ENCODE measurements around the gene ATG10.

ATG10 gene

GRCh38 chr5:82168294-82168693, 196.5 kb downstream of the ATG10 start:
- ChIA-PET POLR2A (no interaction called here), CTCF (interaction anchor here (1.1 to 2.3 kb wide), 6 partner anchors 8 to 464 kb away, joined by 3 to 9 read pairs (median 4); no protein-coding TSS in a partner anchor)
- no peak for DNase-seq (ENCODE audit: extremely low spot score)
- no peak for TF ChIP-seq CTCF (IDR thresholded peaks at IDR 0.05; ENCODE audit: control extremely low read depth, extremely low read depth, low read depth, missing control alignments)

- CTCF ChIA-PET, result interaction anchor here (0.9 to 1.4 kb wide), 2 partner anchors 22 to 56 kb away, joined by 3 to 4 read pairs; no protein-coding TSS in a partner anchor
- peak; percentile 10 for DNase-seq (ENCODE audit: extremely low spot score)
- POLR2A ChIA-PET, result no interaction called here
- TF ChIP-seq CTCF (IDR thresholded peaks at IDR 0.05; ENCODE audit: control extremely low read depth, extremely low read depth, low read depth, missing control alignments), result no peak
Measured at GRCh38 chr5:82169892-82170291, 198.1 kb downstream of the ATG10 start.

- POLR2A ChIA-PET, result no interaction called here
- peak; percentile 66 for TF ChIP-seq CTCF (IDR thresholded peaks at IDR 0.05; ENCODE audit: control extremely low read depth, extremely low read depth, low read depth, missing control alignments)
- CTCF ChIA-PET, result interaction anchor here (0.8 to 4.5 kb wide), 11 partner anchors 9 to 82 kb away, joined by 3 to 28 read pairs (median 4); no protein-coding TSS in a partner anchor
- DNase-seq (ENCODE audit: extremely low spot score), result peak; percentile 70
Measured at GRCh38 chr5:82174128-82174918, 202.5 kb downstream of the ATG10 start.

DNA sequence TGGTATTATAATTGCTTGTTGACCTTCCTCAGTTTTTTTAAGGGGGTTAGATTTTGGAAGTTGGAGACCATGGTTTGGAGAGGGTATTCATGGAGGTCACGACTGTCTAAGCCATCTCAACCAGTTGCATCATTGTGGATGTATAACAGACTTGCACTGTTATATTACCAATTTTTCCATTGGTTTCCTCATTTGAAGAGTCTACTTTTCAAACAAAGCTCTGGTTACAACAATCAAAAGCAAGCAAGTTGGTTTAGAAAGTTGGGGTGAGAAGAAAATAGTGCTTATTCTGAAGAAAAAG, 203.0 kb downstream of the ATG10 start:
- ChIA-PET POLR2A (no interaction called here), CTCF (interaction anchor here (0.6 to 4.5 kb wide), 8 partner anchors 9 to 51 kb away, joined by 3 to 28 read pairs (median 4); no protein-coding TSS in a partner anchor)
- no peak for DNase-seq (ENCODE audit: extremely low spot score)
- TF ChIP-seq CTCF (IDR thresholded peaks at IDR 0.05; ENCODE audit: control extremely low read depth, extremely low read depth, low read depth, missing control alignments), result no peak

GRCh38 chr5:82176115-82176814, 204.4 kb downstream of the ATG10 start:
- TF ChIP-seq CTCF (IDR thresholded peaks at IDR 0.05; ENCODE audit: control extremely low read depth, extremely low read depth, low read depth, missing control alignments), result no peak
- CTCF ChIA-PET, result interaction anchor here (0.9 to 2.5 kb wide), 7 partner anchors 9 to 83 kb away, joined by 3 to 10 read pairs (median 3); no protein-coding TSS in a partner anchor
- DNase-seq (ENCODE audit: extremely low spot score), result no peak
- POLR2A ChIA-PET, result no interaction called here

DNA sequence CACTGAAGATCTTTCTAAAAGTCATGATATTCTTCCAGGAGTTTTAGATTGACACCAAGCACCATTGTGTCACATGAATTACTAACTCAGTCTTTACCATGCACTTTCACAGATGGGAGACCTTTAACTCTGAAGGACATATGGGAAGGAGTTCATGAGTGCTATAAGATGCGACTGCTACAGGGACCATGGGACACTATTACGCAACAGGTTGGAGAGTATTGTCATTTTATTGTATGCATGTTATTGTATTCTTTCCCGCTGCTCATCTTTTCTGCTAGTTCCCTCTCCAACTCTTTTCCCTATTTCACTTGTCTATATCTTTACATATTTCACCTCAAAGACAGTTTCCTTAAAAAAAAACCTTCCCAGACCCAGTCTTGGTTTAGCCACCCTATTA, 206.6 kb downstream of the ATG10 start:
- POLR2A ChIA-PET, result no interaction called here
- CTCF ChIA-PET, result interaction anchor here (0.7 to 3.5 kb wide), 5 partner anchors 13 to 47 kb away, joined by 3 to 15 read pairs (median 4); no protein-coding TSS in a partner anchor
- DNase-seq (ENCODE audit: extremely low spot score), result no peak
- TF ChIP-seq CTCF (IDR thresholded peaks at IDR 0.05; ENCODE audit: control extremely low read depth, extremely low read depth, low read depth, missing control alignments), result no peak
